ENCODE results near the gene AGO1.

DNA sequence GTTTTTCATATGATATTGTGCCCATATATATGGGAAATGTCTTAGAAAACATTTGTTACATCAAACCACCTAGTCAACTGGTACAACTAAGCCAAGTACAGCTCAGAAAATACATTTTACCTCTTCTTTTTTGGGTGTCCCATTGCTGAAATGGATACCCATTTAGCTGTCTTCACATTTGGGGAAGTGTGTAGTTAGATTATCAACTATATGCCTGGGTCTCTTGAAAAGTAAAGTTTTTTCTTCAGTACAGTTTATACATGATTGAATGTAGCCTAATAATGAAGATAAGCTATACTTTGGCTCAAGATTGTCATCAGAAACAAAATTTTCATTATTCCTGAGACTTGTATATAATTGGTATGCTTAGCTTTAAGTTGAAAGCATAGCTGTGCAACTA is 49.9 kb downstream of the AGO1 start:
- TF ChIP-seq ZNF121 (CRISPR knock-in tag; IDR thresholded peaks at IDR 0.05) (no peak), MXI1 (IDR thresholded peaks at IDR 0.05; ENCODE audit: borderline replicate concordance, low read depth, low read length) (no peak), NKX3-1 (CRISPR knock-in tag; IDR thresholded peaks at IDR 0.05) (no peak), ZNF317 (CRISPR knock-in tag; IDR thresholded peaks at IDR 0.05) (no peak), POLR2AphosphoS2 (IDR thresholded peaks at IDR 0.05; ENCODE audit: low read depth, low read length) (no peak)
